MCF 10A (cell line): ENCODE measurements around the gene SMARCAD1. TPM values are rescaled to one million over a fixed set of nuclear protein-coding genes. Genes with fewer than 3 reads are reported as not detected.

Experiments used
- BruUV-seq: library from RNA; stranded (reverse); fragments of 400-500 nt; replicated peaks from 2 replicates; lab custom pipeline; 2021; lab: Mats Ljungman, UMichigan
- CTCF ChIA-PET: fragments of 300-600 bp; sonication (Branson Sonifier 250); formaldehyde crosslinking; extraction: SDS; loops from one replicate; lab custom pipeline; 2021; ENCODE audit warnings: antibody characterized with exemption, inconsistent platforms; lab: Yijun Ruan, JAX
- POLR2A ChIA-PET: fragments of 300-600, 350-650 bp; sonication (Branson Sonifier 250); formaldehyde crosslinking; extraction: SDS; loops from one replicate; lab custom pipeline; 2020; ENCODE audit warnings: antibody characterized with exemption, inconsistent platforms; lab: Yijun Ruan, JAX
- DNase-seq: peaks from one replicate; pipeline ENCODE4 v3.0.0-alpha.2; 2018; ENCODE audit not compliant: unreplicated experiment
- H3K27ac Mint-ChIP-seq: one replicate; pipeline ENCODE4 v1.8.0; 2022; ENCODE audit warnings: mild to moderate bottlenecking, low read depth, mixed read lengths; ENCODE audit not compliant: unreplicated experiment
- H3K27me3 Mint-ChIP-seq: one replicate; pipeline ENCODE4 v1.8.0; 2022; ENCODE audit warnings: mixed read lengths; ENCODE audit not compliant: insufficient read depth, unreplicated experiment
- H3K36me3 Mint-ChIP-seq: one replicate; pipeline ENCODE4 v1.8.0; 2022; ENCODE audit warnings: mild to moderate bottlenecking, moderate library complexity, mixed read lengths; ENCODE audit not compliant: insufficient read depth, unreplicated experiment
- H3K4me1 Mint-ChIP-seq: one replicate; pipeline ENCODE4 v1.8.0; 2022; ENCODE audit warnings: mixed read lengths; ENCODE audit not compliant: insufficient read depth, unreplicated experiment
- H3K4me3 Mint-ChIP-seq: one replicate; pipeline ENCODE4 v1.8.0; 2022; ENCODE audit warnings: mild to moderate bottlenecking, moderate library complexity, mixed read lengths; ENCODE audit not compliant: unreplicated experiment
- H3K9me3 Mint-ChIP-seq: one replicate; pipeline ENCODE4 v1.8.0; 2022; ENCODE audit warnings: mixed read lengths; ENCODE audit not compliant: unreplicated experiment
- CTCF ChIP-seq: fragments of 200-600 bp; IDR thresholded peaks from one replicate; pipeline ENCODE4 v1.8.0; 2022; ENCODE audit warnings: antibody characterized with exemption, mild to moderate bottlenecking; ENCODE audit not compliant: unreplicated experiment
- intact Hi-C: fragments of 100-400 bp; cut with micrococcal nuclease; formaldehyde crosslinking; loops from 2 replicates; pipeline ENCODE4 v1.14.1; 2022
- total RNA-seq: library from RNA; stranded (reverse); gene quantifications from 2 replicates; pipeline ENCODE4 v1.2.3, GENCODE V29; 2022

SMARCAD1 gene
- total RNA-seq, 1 experiment from 2014 or later: 38.1 TPM

DNA sequence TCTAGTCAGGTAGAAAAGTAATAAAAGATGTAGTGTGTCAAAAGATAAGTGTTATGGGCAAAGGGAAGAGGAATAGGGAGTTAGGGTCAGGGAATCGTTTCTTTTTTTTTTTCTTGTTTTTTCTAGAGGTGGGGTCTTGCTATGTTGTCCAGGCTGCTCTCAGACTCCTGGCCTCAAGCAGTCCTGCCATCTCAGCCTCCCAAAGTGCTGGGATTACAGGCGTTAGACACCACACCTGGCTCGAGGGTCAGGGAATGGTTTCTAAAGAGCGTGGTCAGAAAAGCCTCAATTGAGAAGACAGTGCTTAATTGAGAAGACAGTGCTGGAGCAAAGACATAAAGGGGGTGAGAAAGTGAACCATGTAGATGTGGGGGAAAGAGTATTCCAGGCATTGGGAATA, 19.1 kb downstream of the SMARCAD1 start:
- no peak overlapping the region for H3K4me3 Mint-ChIP-seq
- H3K36me3 Mint-ChIP-seq: peaks cover 62% of the 10 kb centered on the region
- H3K9me3 Mint-ChIP-seq: no peaks in the 10 kb centered on the region
- CTCF ChIA-PET: interaction anchor here (0.7 kb wide), 1 partner anchor 172 kb away, joined by 4 read pairs; no protein-coding TSS in a partner anchor
- POLR2A ChIA-PET: no interaction called here
- no peak overlapping the region for H3K27ac Mint-ChIP-seq
- BruUV-seq: no TSS peak
- intact Hi-C loops: no loop called here
- H3K27me3 Mint-ChIP-seq: no peaks in the 10 kb centered on the region
- no peak for DNase-seq
- no peak for TF ChIP-seq CTCF
- peaks cover 7% of the 10 kb centered on the region for H3K4me1 Mint-ChIP-seq

GRCh38 chr4:94228493-94229216, 21.0 kb downstream of the SMARCAD1 start:
- H3K36me3 Mint-ChIP-seq: peaks cover 69% of the 10 kb centered on the region
- H3K4me3 Mint-ChIP-seq: no peak overlapping the region
- ChIA-PET CTCF (no interaction called here), POLR2A (no interaction called here)
- intact Hi-C loops: no loop called here
- no peak for DNase-seq
- no peaks in the 10 kb centered on the region for H3K9me3 Mint-ChIP-seq
- TF ChIP-seq CTCF: no peak
- no peaks in the 10 kb centered on the region for H3K27me3 Mint-ChIP-seq
- H3K4me1 Mint-ChIP-seq: peaks cover 7% of the 10 kb centered on the region
- BruUV-seq: no TSS peak
- H3K27ac Mint-ChIP-seq: no peak overlapping the region

GRCh38 chr4:94232519-94232918, 24.9 kb downstream of the SMARCAD1 start:
- no peak for DNase-seq
- no peak for TF ChIP-seq CTCF
- intact Hi-C loops: no loop called here
- peaks cover 75% of the 10 kb centered on the region for H3K36me3 Mint-ChIP-seq
- no peaks in the 10 kb centered on the region for H3K27me3 Mint-ChIP-seq
- H3K9me3 Mint-ChIP-seq: no peaks in the 10 kb centered on the region
- BruUV-seq: no TSS peak
- H3K4me3 Mint-ChIP-seq: no peak overlapping the region
- H3K27ac Mint-ChIP-seq: no peak overlapping the region
- POLR2A ChIA-PET: no interaction called here
- CTCF ChIA-PET: no interaction called here
- peaks cover 7% of the 10 kb centered on the region for H3K4me1 Mint-ChIP-seq

DNA sequence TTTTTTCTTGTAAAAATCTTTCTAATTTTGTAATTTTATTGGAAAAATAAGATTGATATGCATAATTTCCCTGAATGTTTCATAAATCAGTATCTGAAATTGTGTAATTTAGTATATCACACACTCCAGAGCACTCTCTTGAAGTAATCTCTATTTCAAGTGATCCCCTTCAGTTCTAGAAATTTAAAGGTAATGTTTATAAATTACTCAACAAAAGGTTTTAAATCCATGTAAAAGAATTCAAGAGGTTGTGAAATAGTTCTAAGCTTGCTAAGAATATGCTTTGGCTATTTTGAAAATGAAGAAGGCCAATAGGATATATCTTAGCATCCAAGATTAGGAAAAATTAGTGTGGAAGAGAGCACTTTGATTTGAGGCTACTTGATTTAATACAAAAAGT, 28.2 kb downstream of the SMARCAD1 start:
- no peak overlapping the region for H3K4me3 Mint-ChIP-seq
- no peaks in the 10 kb centered on the region for H3K27me3 Mint-ChIP-seq
- intact Hi-C loops: no loop called here
- POLR2A ChIA-PET: interaction anchor here (0.5 to 1.4 kb wide), 2 partner anchors 29 to 92 kb away, joined by 3 to 5 read pairs; no protein-coding TSS in a partner anchor
- no peaks in the 10 kb centered on the region for H3K4me1 Mint-ChIP-seq
- BruUV-seq: no TSS peak
- no peaks in the 10 kb centered on the region for H3K9me3 Mint-ChIP-seq
- no peak overlapping the region for H3K27ac Mint-ChIP-seq
- DNase-seq: no peak
- CTCF ChIA-PET: interaction anchor here (0.5 to 1.2 kb wide), 2 partner anchors 33 to 96 kb away, joined by 3 read pairs; no protein-coding TSS in a partner anchor
- H3K36me3 Mint-ChIP-seq: peaks cover 87% of the 10 kb centered on the region
- TF ChIP-seq CTCF: no peak
